ENCODE data around the gene VASN. TPM values are rescaled to one million over a fixed set of nuclear protein-coding genes. Genes with fewer than 3 reads are reported as not detected.
A peak's percentile ranks its signal among the peaks of the same experiment; 100 is the strongest.

The VASN gene
- total RNA-seq, 4 donors from 2014 or later = 3.6 to 49.0 (median 19.9) TPM

GRCh38 chr16:4369007-4369733 is 2.5 kb upstream of the VASN start:
- no peaks in the 10 kb centered on the region for H3K36me3 ChIP-seq
- DNase-seq = no peak
- peaks cover 0 to 7% of the 10 kb centered on the region in 2 donors for H3K4me1 ChIP-seq
- H3K9me3 ChIP-seq = no peaks in the 10 kb centered on the region
- peak overlapping the region in 1 of 2 donors; percentile 97 for H3K27ac ChIP-seq
- TF ChIP-seq POLR2A (IDR thresholded peaks at IDR 0.05) (no peak), CTCF (IDR thresholded peaks at IDR 0.05) (no peak)
- no peak overlapping the region for H3K4me3 ChIP-seq
- H3K27me3 ChIP-seq = no peaks in the 10 kb centered on the region
- intact Hi-C loops (cut with DNase I; ENCODE audit: low total_unique reads) = no loop called here

- H3K4me3 ChIP-seq = no peak overlapping the region
- DNase-seq = no peak
Observed at GRCh38 chr16:4370151-4370550, 1.5 kb upstream of the VASN start.

GRCh38 chr16:4370570-4371356 is 885 bp upstream of the VASN start:
- no peaks in the 10 kb centered on the region for H3K36me3 ChIP-seq
- peak overlapping the region in 1 of 2 donors; percentile 63 for H3K4me3 ChIP-seq
- H3K27me3 ChIP-seq = no peaks in the 10 kb centered on the region
- intact Hi-C loops (cut with DNase I; ENCODE audit: low total_unique reads) = no loop called here
- H3K4me1 ChIP-seq = peaks cover 0 to 13% of the 10 kb centered on the region in 2 donors
- no peak for TF ChIP-seq POLR2A (IDR thresholded peaks at IDR 0.05)
- no peak for TF ChIP-seq CTCF (IDR thresholded peaks at IDR 0.05)
- H3K27ac ChIP-seq = peak overlapping the region; percentile 96 to 97
- peak; percentile 76 to 88 for DNase-seq
- H3K9me3 ChIP-seq = no peaks in the 10 kb centered on the region

More at GRCh38 chr16:4370151-4370550, 1.5 kb upstream of the VASN start:
- intact Hi-C loops (cut with DNase I; ENCODE audit: low total_unique reads) = no loop called here
- Histone ChIP-seq H3K9me3 (no peaks in the 10 kb centered on the region), H3K27ac (peak overlapping the region; percentile 96 to 97), H3K27me3 (no peaks in the 10 kb centered on the region), H3K36me3 (no peaks in the 10 kb centered on the region), H3K4me1 (peaks cover 0 to 13% of the 10 kb centered on the region in 2 donors)
- TF ChIP-seq CTCF (IDR thresholded peaks at IDR 0.05) = no peak
- TF ChIP-seq POLR2A (IDR thresholded peaks at IDR 0.05) = no peak

GRCh38 chr16:4372001-4372577 is 441 bp downstream of the VASN start:
- Histone ChIP-seq H3K9me3 (no peaks in the 10 kb centered on the region), H3K4me1 (peaks cover 0 to 22% of the 10 kb centered on the region in 2 donors), H3K27ac (peak overlapping the region; percentile 96 to 97), H3K27me3 (no peaks in the 10 kb centered on the region), H3K36me3 (no peaks in the 10 kb centered on the region), H3K4me3 (peak overlapping the region; percentile 55 to 63)
- no peak for TF ChIP-seq CTCF (IDR thresholded peaks at IDR 0.05)
- intact Hi-C loops (cut with DNase I; ENCODE audit: low total_unique reads) = no loop called here
- no peak for DNase-seq
